ENCODE results near the gene COL5A1. TPM values are rescaled to one million over a fixed set of nuclear protein-coding genes. Genes with fewer than 3 reads are reported as not detected.

Gene COL5A1
- polyA plus RNA-seq, 3 donors = 0.01 TPM; not detected in 2

GRCh38 chr9:134809826-134810225 is 168.2 kb downstream of the COL5A1 start:
- Histone ChIP-seq H3K79me2 (ENCODE audit: insufficient read depth, low read length) (no peaks in the 10 kb centered on the region), H3K9ac (ENCODE audit: insufficient read depth, low read length, poor library complexity, severe bottlenecking) (no peak overlapping the region), H2AFZ (ENCODE audit: insufficient read depth, low read depth, low read length, poor library complexity, severe bottlenecking) (no peak overlapping the region), H3K27ac (ENCODE audit: low read depth in 1 of 2, low read length in 2 of 2) (no peak overlapping the region), H3K36me3 (replicated peaks in 1 of 2; ENCODE audit: control insufficient read depth in 1 of 2, insufficient read depth in 2 of 2, low read length in 2 of 2) (no peaks in the 10 kb centered on the region), H3K4me1 (ENCODE audit: control insufficient read depth in 1 of 2, insufficient read depth in 2 of 2, low read length in 2 of 2) (no peaks in the 10 kb centered on the region), H4K20me1 (ENCODE audit: insufficient read depth, low read length) (no peaks in the 10 kb centered on the region), H3K4me2 (replicated peaks; ENCODE audit: extremely low read depth, low read length, poor library complexity, severe bottlenecking) (no peak overlapping the region), H3K4me3 (replicated peaks in 1 of 3; ENCODE audit: low read depth in 2 of 3, low read length in 3 of 3) (no peak overlapping the region), H3K9me3 (replicated peaks in 1 of 2; ENCODE audit: control insufficient read depth in 1 of 2, insufficient read depth in 1 of 2, low read length in 2 of 2) (no peaks in the 10 kb centered on the region), H3K27me3 (ENCODE audit: control insufficient read depth in 2 of 2, insufficient read depth in 2 of 2, low read length in 2 of 2) (no peaks in the 10 kb centered on the region)
- H3K4me1 Mint-ChIP-seq = no peaks in the 10 kb centered on the region
- peaks cover 0 to 2% (median 0%) of the 10 kb centered on the region in 7 donors for H3K9me3 Mint-ChIP-seq
- 100% methylated on average over 1 of the region's 10 CpGs for WGBS (ENCODE audit: insufficient coverage)
- DNase-seq = no peak
- no peak overlapping the region for H3K4me3 Mint-ChIP-seq
- H3K36me3 Mint-ChIP-seq = no peaks in the 10 kb centered on the region
- peaks cover 3 to 11% (median 6%) of the 10 kb centered on the region in 3 donors for H3K27me3 Mint-ChIP-seq (ENCODE audit: low read depth in 3 of 3)
- TF ChIP-seq CTCF (IDR thresholded peaks at IDR 0.05) = no peak
- intact Hi-C loops (cut with micrococcal nuclease) = no loop called here
- H3K27ac Mint-ChIP-seq = no peak overlapping the region

- H3K79me2 ChIP-seq (ENCODE audit: insufficient read depth, low read length) = no peaks in the 10 kb centered on the region
- H3K4me3 ChIP-seq (replicated peaks in 1 of 3; ENCODE audit: low read depth in 2 of 3, low read length in 3 of 3) = no peak overlapping the region
- no peaks in the 10 kb centered on the region for H3K4me1 Mint-ChIP-seq
- H3K4me3 Mint-ChIP-seq = no peak overlapping the region
- intact Hi-C loops (cut with micrococcal nuclease) = no loop called here
- no peak for TF ChIP-seq CTCF (IDR thresholded peaks at IDR 0.05)
- H2AFZ ChIP-seq (ENCODE audit: insufficient read depth, low read depth, low read length, poor library complexity, severe bottlenecking) = no peak overlapping the region
- no peaks in the 10 kb centered on the region for H3K4me1 ChIP-seq (ENCODE audit: control insufficient read depth in 1 of 2, insufficient read depth in 2 of 2, low read length in 2 of 2)
- no peak overlapping the region for H3K27ac Mint-ChIP-seq
- no peak overlapping the region for H3K27ac ChIP-seq (ENCODE audit: low read depth in 1 of 2, low read length in 2 of 2)
- H3K27me3 ChIP-seq (ENCODE audit: control insufficient read depth in 2 of 2, insufficient read depth in 2 of 2, low read length in 2 of 2) = no peaks in the 10 kb centered on the region
- no peak for DNase-seq
- 94% methylated on average over 20 of the region's 22 CpGs for WGBS (ENCODE audit: insufficient coverage)
- no peaks in the 10 kb centered on the region for H4K20me1 ChIP-seq (ENCODE audit: insufficient read depth, low read length)
- H3K36me3 Mint-ChIP-seq = no peaks in the 10 kb centered on the region
- H3K36me3 ChIP-seq (replicated peaks in 1 of 2; ENCODE audit: control insufficient read depth in 1 of 2, insufficient read depth in 2 of 2, low read length in 2 of 2) = no peaks in the 10 kb centered on the region
- no peak overlapping the region for H3K9ac ChIP-seq (ENCODE audit: insufficient read depth, low read length, poor library complexity, severe bottlenecking)
- no peak overlapping the region for H3K4me2 ChIP-seq (replicated peaks; ENCODE audit: extremely low read depth, low read length, poor library complexity, severe bottlenecking)
- H3K9me3 Mint-ChIP-seq = peaks cover 0 to 2% (median 0%) of the 10 kb centered on the region in 7 donors
- peaks cover 1 to 6% (median 5%) of the 10 kb centered on the region in 3 donors for H3K27me3 Mint-ChIP-seq (ENCODE audit: low read depth in 3 of 3)
- no peaks in the 10 kb centered on the region for H3K9me3 ChIP-seq (replicated peaks in 1 of 2; ENCODE audit: control insufficient read depth in 1 of 2, insufficient read depth in 1 of 2, low read length in 2 of 2)
These were observed 169.6 kb downstream of the COL5A1 start for GRCh38 chr9:134811079-134811672.

Measured in CD14-positive monocyte (primary cell).